KOPT-K1 (cell line): Measurements from ENCODE around the gene MAB21L3.

ENCODE experiments used
- H3K27ac ChIP-seq: fragments of 200-600 bp; sonication (generic); 2 replicates; pipeline ENCODE4 v1.5.1; 2016; ENCODE audit warnings: antibody characterized with exemption, mild to moderate bottlenecking, low read depth, low read length; ENCODE audit not compliant: poor library complexity, severe bottlenecking
- H3K36me3 ChIP-seq: fragments of 200-600 bp; sonication (generic); 2 replicates; pipeline ENCODE4 v1.5.1; 2017; ENCODE audit warnings: antibody characterized with exemption, mild to moderate bottlenecking, low read length, moderate library complexity; ENCODE audit not compliant: insufficient read depth
- H3K9me3 ChIP-seq: fragments of 200-600 bp; sonication (generic); 2 replicates; pipeline ENCODE4 v1.5.1; 2017; ENCODE audit warnings: antibody characterized with exemption, low read length, mild to moderate bottlenecking; ENCODE audit not compliant: insufficient read depth, poor library complexity, severe bottlenecking

MAB21L3 gene

DNA sequence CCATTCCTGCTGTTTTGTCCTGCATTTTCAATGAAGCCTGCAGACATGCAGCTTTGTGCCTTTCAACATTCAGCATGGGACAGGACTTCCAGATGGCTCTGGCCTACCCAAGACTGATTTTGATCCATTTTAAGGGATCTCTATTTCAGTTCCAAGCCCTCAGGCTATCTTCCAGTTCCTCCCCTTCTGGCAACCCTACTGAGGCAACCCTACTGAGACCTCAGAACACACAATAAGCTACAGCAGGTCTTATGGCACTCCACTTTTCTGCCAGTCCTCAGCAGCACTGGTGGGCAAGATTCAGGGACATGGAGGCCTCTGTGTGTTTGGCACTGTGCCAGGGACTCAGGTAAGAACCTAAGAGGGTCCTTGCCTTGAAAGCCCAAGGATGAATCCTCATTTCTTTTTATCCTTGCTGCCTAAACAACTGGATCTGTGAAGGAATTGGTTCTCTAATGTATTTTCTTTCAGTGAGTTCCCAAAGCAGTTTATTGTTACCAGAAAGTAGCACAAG is 50.7 kb downstream of the MAB21L3 start:
- H3K36me3 ChIP-seq = no peaks in the 10 kb centered on the region
- H3K27ac ChIP-seq = no peak overlapping the region
- peaks cover 17% of the 10 kb centered on the region for H3K9me3 ChIP-seq

DNA sequence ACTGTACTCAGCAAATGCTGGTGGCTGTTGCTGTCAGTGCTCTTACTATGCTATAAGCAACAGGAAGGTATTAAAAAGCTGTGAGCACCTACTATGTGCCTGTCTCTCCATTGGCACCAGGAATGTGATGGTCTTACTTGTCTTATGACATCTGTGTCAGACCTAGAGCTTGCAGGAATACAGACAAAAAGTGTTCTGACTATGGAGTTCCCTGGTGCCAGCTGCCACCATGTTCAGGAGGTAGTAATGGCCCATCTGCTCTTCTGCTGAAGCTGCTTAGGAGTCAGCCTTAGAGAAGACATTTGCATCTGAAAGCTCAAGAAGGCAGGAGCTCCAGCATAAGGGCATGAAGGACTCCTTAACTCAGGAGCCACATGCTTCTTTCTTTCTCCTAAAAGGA is 52.3 kb downstream of the MAB21L3 start:
- Histone ChIP-seq H3K27ac (no peak overlapping the region), H3K36me3 (no peaks in the 10 kb centered on the region), H3K9me3 (peaks cover 10% of the 10 kb centered on the region)

DNA sequence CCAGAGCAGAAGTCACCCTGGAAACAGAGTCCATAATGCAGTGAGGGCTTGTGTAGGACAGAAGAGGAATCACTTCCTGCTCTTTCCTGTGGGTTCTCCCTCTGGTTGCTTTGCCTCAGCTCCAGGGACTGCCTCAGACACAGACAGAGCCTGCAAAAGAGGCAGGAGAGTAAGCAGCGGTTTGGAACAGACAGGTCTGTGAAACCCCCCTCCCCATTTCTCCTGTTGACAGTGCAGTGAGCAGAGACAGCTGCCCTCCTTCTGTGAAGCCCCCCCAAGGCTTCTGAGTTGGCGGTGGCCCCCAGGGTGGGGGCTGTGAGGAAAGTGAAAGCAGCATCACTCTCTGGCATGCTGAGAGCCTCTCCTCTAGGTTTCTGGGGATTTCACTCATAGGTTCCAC is 53.0 kb downstream of the MAB21L3 start:
- Histone ChIP-seq H3K27ac (no peak overlapping the region), H3K9me3 (peaks cover 4% of the 10 kb centered on the region), H3K36me3 (no peaks in the 10 kb centered on the region)

DNA sequence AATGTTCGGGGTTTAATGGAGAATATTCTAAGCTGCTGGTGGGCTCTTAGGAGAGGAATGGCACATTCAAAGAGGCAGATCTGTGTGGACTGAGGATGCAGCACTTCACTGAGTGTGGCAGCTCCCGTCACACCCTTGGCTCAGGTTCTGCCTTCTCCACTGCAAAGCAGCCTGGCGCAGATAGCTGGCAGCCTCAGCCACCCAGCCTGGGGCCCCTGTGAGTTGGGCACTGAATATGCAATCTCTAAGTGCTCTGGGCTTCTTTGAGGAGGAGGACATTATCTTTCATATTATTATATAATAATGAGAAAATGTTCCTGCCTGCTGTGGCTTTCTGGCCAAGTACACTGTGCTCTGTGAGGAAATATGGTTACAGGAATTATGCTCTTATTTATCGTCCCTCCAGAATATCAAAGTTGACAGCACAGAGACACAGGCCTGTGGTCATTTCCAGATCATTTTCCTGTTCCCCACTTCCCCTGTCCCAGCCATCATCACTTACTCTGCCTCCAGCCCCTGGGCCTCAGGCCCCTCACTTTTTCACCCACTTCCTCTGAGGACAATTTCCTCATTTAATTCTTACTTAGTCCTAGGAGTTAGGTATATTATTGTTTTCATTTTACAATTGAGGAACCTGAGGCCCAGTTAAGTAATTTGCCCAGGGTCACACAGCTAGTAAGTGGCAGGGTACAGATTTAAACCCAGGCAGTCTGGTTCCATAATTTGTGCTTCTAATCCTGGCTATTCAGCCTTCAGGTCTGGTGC is 53.6 kb downstream of the MAB21L3 start:
- Histone ChIP-seq H3K36me3 (no peaks in the 10 kb centered on the region), H3K9me3 (no peaks in the 10 kb centered on the region), H3K27ac (no peak overlapping the region)

DNA sequence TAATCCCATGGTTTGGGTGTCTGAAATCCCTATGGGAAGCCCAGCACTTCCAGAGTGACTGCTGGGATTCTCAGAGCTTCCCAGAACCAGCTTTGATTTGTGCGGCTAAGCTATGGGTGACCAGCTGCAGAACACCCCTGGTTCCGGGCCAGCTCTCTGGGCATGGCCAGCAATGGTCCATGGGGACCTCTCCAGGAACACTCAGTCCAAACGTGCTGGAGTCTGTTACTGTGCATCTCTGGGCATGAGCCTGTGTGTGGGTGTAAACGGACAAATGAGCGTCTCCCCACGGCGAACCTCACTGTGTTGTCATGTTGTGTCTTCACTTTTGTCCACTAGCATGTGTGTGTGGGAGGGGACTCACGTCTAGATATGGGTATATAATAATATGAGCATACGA is 54.4 kb downstream of the MAB21L3 start:
- no peaks in the 10 kb centered on the region for H3K36me3 ChIP-seq
- no peaks in the 10 kb centered on the region for H3K9me3 ChIP-seq
- H3K27ac ChIP-seq = no peak overlapping the region

DNA sequence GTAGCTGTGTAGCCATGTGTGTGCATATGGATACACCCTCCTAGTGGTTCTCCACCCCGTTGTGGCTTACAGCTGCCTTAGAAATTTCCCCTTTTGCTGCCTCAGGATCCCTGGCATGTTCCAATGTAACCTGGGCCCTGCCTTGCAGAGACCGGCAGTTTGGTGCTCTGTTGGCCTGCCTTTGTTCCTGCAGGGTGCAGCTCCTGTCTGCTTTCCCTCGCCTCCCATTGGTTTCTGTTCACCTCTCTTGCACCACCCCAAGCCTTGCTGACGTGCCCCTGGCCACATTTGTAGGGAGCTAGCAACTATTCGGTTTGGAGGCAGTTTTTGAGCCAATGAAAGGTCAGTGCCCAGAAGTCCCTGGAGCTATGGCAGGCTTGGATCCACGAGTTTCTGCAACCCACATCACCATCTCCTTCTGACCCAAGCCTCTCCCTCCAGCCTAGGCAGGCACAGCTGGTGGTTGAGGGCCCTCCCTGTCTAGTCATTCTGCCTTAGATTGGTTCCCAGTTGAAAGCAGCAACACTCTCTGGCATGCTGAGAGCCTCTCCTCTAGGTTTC is 54.9 kb downstream of the MAB21L3 start:
- Histone ChIP-seq H3K36me3 (no peaks in the 10 kb centered on the region), H3K9me3 (no peaks in the 10 kb centered on the region), H3K27ac (no peak overlapping the region)

DNA sequence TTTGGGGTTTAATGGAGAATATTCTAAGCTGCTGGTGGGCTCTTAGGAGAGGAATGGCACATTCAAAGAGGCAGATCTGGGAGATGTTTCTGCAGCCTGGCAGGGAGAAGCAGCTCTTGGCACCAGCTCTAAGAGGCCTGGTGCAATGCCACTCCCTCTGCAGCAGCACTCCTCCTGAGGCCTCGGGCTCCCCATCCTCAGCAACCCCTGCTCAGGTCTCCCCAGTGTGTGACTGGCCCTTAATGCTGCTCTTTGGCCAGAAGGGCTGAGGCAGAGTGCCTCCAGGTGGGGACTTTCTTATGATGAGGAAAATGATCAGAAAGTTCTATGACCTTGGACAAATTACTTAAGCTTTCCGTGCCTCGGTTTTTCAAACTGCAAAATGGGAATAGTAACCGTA is 55.5 kb downstream of the MAB21L3 start:
- no peak overlapping the region for H3K27ac ChIP-seq
- no peaks in the 10 kb centered on the region for H3K9me3 ChIP-seq
- no peaks in the 10 kb centered on the region for H3K36me3 ChIP-seq

DNA sequence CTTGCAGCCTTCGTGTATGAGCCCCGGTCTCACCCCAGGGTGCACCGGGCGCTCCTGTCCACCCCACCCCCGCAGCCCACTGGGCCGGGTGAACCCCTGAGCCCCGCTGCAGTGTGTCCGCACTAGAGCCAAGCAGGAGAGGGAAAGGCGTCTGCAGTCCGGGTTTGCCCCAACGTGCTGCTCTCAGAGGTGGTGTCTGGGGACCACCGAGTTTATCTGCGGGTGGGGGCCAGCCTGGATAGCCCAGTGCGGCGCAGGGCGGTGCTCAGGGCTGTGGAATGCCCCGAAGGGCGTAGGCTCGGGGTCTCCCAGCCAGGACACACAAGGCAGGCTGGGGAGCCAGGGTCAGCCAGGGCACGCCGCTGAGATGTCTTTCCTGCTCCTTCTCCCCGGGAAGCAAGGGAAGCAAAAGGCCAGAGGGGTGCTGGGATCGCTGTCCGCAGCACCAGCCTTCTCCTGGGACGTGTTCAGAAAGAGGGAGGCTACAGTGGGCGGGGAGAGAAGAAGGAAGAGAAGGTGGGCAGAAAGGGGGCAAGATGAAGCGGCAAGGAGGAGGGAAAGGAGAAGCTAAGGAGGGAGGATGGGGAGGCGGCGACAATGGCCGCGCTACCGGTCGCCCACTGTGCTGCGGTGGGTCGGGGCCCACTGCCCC is 56.6 kb downstream of the MAB21L3 start:
- no peaks in the 10 kb centered on the region for H3K36me3 ChIP-seq
- H3K9me3 ChIP-seq = no peaks in the 10 kb centered on the region
- peak overlapping the region; percentile 89 for H3K27ac ChIP-seq

DNA sequence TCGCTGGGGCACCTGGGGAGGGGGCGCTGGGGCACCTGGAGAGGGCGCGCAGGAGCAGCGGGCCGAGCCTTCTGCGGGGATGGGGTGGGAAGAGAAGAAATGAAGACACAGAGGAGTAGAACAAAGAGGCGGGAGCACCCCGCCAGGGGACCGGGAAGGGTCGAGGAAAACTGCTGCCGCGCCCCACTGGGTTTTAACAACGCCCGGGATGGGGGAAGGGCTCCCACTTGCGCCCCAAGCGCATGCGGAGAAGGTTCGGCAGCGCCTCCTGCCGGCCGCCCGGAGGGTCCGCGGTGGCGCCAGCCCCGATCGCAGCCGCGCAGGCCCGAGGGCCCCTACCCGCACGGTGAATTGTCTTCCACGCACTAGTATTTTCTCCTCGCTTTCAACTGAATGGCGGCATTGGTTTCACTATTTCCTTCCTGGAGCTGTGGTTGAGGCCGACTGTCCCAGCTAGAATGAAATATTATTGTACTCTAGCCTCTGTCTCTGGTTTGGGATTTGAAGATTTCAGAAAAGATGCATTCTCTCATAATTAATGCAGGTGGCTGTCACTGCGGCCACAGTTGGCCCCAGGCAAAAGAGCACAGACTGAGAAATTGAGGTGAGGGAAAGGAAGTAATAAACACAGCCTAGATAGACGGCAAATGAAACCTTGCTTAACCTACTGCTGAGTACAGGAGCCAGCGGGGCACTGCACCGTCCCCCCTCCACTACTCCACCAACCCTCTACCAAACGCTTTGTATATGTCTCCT is 57.3 kb downstream of the MAB21L3 start:
- Histone ChIP-seq H3K9me3 (no peaks in the 10 kb centered on the region), H3K36me3 (no peaks in the 10 kb centered on the region), H3K27ac (peak overlapping the region; percentile 89)

DNA sequence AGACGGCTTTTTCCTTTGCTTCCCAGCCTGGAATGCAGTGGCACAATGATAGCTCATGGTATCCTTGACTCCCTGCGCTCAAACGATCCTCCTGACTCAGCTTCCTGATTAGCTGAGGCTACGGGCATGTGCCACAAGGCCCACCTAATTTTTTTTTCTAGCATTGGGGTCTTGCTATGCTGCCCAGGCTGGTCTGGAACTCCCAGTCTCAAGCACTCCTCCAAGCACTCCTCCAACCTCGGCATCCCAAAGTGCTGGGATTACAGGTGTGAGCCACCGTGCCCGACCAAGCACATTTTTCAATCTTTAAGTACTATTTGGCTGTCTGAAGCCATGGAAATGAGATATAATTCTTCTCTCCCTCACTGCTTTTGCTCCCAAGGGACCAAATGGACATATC is 58.7 kb downstream of the MAB21L3 start:
- H3K27ac ChIP-seq = no peak overlapping the region
- H3K36me3 ChIP-seq = no peaks in the 10 kb centered on the region
- no peaks in the 10 kb centered on the region for H3K9me3 ChIP-seq

DNA sequence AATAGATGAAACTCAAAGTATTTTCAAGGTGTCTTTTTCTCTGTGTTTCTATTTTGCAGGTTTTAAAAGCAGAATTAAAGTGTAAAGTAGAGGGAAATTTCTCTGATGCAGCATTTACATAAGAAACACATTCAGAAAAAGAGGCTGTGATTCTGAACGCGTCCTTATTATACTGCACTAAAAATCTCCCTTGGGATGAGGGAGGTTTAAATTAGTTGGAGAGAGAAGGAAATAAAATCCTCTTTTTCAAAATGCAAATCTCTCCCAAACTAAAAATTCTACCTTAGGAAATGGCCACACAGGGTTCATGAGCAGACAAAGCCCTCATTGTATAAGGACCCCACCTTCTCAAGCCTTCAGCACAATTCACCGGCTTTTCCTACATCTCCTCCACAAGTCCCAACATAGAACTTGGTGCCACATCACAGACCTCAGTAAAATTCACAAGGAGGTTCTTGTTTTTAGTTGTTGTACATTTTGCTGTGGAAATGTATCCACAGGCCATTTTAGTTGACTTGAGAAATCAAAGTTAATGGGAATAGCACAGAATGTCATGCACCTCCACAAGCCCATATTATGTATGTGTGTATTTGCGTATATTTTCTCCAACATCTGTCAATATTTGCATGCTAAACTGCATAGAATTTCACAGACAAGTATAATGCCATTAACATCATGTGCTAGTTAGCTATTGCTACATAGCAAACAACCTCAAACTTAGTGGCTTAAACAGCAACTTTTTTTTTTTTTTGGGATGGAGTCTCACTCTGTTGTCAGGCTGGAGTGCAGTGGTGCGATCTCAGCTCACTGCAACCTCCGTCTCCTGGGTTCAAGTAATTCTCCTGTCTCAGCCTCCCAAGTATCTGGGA is 59.8 kb downstream of the MAB21L3 start:
- Histone ChIP-seq H3K36me3 (no peaks in the 10 kb centered on the region), H3K9me3 (no peaks in the 10 kb centered on the region), H3K27ac (no peak overlapping the region)

DNA sequence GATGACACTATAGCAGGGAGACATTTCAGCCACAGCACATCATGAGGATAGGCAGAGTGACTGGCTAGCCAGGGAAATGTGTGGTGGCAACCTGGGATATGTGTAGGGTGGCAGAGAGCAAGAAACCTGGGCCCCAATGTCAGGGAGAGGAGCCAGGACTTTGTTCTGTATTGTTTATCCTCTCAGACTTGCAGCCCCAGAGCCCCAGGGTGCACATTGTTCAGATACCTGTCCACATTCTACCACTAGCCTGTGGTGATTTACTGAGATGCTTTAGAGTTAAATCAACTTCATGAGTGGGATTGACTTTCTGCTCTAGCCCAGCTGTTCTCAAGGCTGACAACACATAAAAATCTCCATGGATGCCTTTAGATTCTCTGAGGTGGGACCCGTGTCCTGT is 61.5 kb downstream of the MAB21L3 start:
- H3K27ac ChIP-seq = no peak overlapping the region
- no peaks in the 10 kb centered on the region for H3K9me3 ChIP-seq
- H3K36me3 ChIP-seq = no peaks in the 10 kb centered on the region

DNA sequence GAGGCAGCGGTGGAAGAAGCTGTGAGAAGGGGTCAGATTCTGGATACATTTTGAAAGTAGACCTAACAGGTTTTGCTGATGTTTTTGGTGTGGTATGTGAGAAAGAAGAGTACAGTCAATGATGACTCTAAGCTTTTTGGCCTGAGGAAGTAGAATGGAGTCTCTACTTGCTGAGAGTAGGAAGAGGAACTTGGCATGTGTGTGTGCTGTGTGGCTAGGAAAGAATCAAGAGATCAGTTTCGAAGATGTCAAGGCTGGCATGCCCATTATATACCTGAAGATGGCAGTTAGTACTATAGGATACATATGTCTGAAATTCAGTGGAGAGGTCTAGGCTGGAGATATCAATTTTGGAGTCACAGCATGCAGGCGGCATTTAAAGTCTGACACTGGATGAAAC is 64.4 kb downstream of the MAB21L3 start:
- no peak overlapping the region for H3K27ac ChIP-seq
- H3K36me3 ChIP-seq = no peaks in the 10 kb centered on the region
- H3K9me3 ChIP-seq = no peaks in the 10 kb centered on the region

DNA sequence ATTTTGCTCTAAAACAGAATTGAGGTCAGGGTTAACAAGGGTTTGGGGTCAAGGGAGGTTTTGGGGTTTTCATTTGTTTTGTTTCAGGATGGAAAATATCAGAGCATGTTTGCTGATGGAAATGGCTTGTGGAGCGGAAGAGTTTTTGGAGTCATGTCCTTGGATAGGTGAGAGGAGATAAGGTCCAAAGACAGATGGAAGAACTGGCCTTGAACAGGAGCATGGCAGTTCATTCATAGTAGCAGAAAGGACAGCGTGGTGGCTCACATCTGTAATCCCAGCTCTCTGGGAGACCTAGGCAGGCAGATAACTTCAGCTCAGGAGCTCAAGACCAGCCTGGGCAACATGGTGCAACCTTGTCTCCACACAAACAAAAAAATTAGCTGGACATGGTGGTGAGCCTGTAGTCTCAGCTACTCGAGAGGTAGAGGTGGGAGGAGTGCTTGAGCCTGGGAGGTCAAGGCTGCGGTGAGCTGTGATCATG is 65.1 kb downstream of the MAB21L3 start:
- no peaks in the 10 kb centered on the region for H3K36me3 ChIP-seq
- no peak overlapping the region for H3K27ac ChIP-seq
- H3K9me3 ChIP-seq = no peaks in the 10 kb centered on the region
